H1 (cell line): ENCODE measurements around the gene SLC15A4. TPM values are rescaled to one million over a fixed set of nuclear protein-coding genes. Genes with fewer than 3 reads are reported as not detected.

Experiments
- CTCF ChIA-PET: fragments of 300-600 bp; sonication (Branson Sonifier 250); formaldehyde crosslinking; loops from one replicate; lab custom pipeline; 2021; ENCODE audit not compliant: partially characterized antibody; lab: Charles Lee
- POLR2A ChIA-PET: fragments of 300-600 bp; sonication (Branson Sonifier 250); formaldehyde crosslinking; loops from one replicate; lab custom pipeline; 2021; ENCODE audit warnings: inconsistent platforms; ENCODE audit not compliant: partially characterized antibody; lab: Charles Lee
- DNase-seq, 2 experiments: peaks; one replicate each; pipeline versions ENCODE4 v3.0.0 to v3.0.0-alpha.2; 2010 to 2022; ENCODE audit warnings: low spot score in 2 of 2, low read depth in 1 of 2, mixed read lengths in 1 of 2
- FAIRE-seq: peaks from 2 replicates; lab custom pipeline; 2011; peaks lifted over from hg19 to GRCh38; lab: Jason Lieb, UNC
- H2AFZ ChIP-seq: 2 replicates; pipeline ENCODE4 v1.8.1; 2012; ENCODE audit warnings: low read length, inconsistent platforms
- H2AK5ac ChIP-seq: 2 replicates; pipeline ENCODE4 v1.6.1; 2013; ENCODE audit warnings: low read depth, low read length
- H2BK120ac ChIP-seq: replicated peaks from 2 replicates; pipeline ENCODE3; 2013; ENCODE audit warnings: low read depth, low read length, inconsistent platforms
- H2BK12ac ChIP-seq: 2 replicates; pipeline ENCODE4 v1.6.1; 2013; ENCODE audit warnings: low read depth, low read length
- H2BK15ac ChIP-seq: 2 replicates; pipeline ENCODE4 v1.6.1; 2013; ENCODE audit warnings: low read length
- H2BK20ac ChIP-seq: 2 replicates; pipeline ENCODE4 v1.6.1; 2013; ENCODE audit warnings: low read length
- H2BK5ac ChIP-seq: 2 replicates; pipeline ENCODE4 v1.6.1; 2013; ENCODE audit warnings: low read depth, low read length
- H3K14ac ChIP-seq: 2 replicates; pipeline ENCODE4 v1.6.1; 2013; ENCODE audit warnings: inconsistent platforms; ENCODE audit not compliant: insufficient read length
- H3K18ac ChIP-seq: 2 replicates; pipeline ENCODE4 v1.6.1; 2013; ENCODE audit warnings: low read length; ENCODE audit errors: extremely low read depth
- H3K23ac ChIP-seq: 2 replicates; pipeline ENCODE4 v1.6.1; 2013; ENCODE audit warnings: inconsistent platforms; ENCODE audit not compliant: insufficient read length
- H3K23me2 ChIP-seq: 2 replicates; pipeline ENCODE4 v1.6.1; 2013; ENCODE audit warnings: low read depth, low read length
- H3K27ac ChIP-seq: 2 replicates; pipeline ENCODE4 v1.6.1; 2011; ENCODE audit warnings: low read depth, low read length, inconsistent platforms
- H3K27me3 ChIP-seq, 4 experiments: replicated peaks in 1 of 4; 1 replicate in 1 of 4; 2 replicates in 3 of 4; pipeline versions ENCODE4 v1.6.1 to v1.8.1; 2011 to 2013; ENCODE audit warnings: low read length in 3 of 4, mild to moderate bottlenecking in 3 of 4, inconsistent platforms in 2 of 4, mixed read lengths in 2 of 4, moderate library complexity in 1 of 4; ENCODE audit not compliant: control insufficient read depth in 3 of 4, insufficient read depth in 3 of 4; ENCODE audit errors: extremely low read depth in 1 of 4
- H3K36me3 ChIP-seq, 4 experiments: 2 replicates each; pipeline versions ENCODE4 v1.6.1 to v1.8.1; 2011 to 2013; ENCODE audit warnings: mild to moderate bottlenecking in 4 of 4, low read length in 3 of 4, moderate library complexity in 2 of 4, control low read depth in 1 of 4, inconsistent platforms in 1 of 4; ENCODE audit not compliant: insufficient read depth in 4 of 4, control insufficient read depth in 2 of 4
- H3K4ac ChIP-seq: replicated peaks from 2 replicates; pipeline ENCODE3; 2013; ENCODE audit warnings: low read length, low read depth, mixed read lengths, inconsistent platforms; ENCODE audit not compliant: insufficient read length
- H3K4me1 ChIP-seq, 4 experiments: replicated peaks in 1 of 4; 1 replicate in 1 of 4; 2 replicates in 3 of 4; pipeline versions ENCODE4 v1.6.1 to v1.8.1; 2011 to 2013; ENCODE audit warnings: low read length in 3 of 4, inconsistent platforms in 2 of 4, mixed read lengths in 1 of 4; ENCODE audit not compliant: insufficient read depth in 4 of 4, control insufficient read depth in 3 of 4
- H3K4me2 ChIP-seq, 2 experiments: 2 replicates each; pipeline versions ENCODE4 v1.6.1 to v1.8.1; 2011 to 2013; ENCODE audit warnings: low read depth in 2 of 2, low read length in 2 of 2, control low read depth in 1 of 2, inconsistent platforms in 1 of 2, mild to moderate bottlenecking in 1 of 2; ENCODE audit not compliant: insufficient read depth in 1 of 2
- H3K4me3 ChIP-seq, 4 experiments: fragments of 200-600, 300-600 bp in 1 of 4; sonication (generic), shearing (Covaris generic), sonication (Bioruptor Twin) in 1 of 4; 2 replicates each; pipeline versions ENCODE4 v1.5.1 to v1.8.1; 2011 to 2016; ENCODE audit warnings: low read length in 4 of 4, low read depth in 3 of 4, control low read depth in 2 of 4, inconsistent platforms in 2 of 4, mild to moderate bottlenecking in 2 of 4, mixed read lengths in 1 of 4, moderate library complexity in 1 of 4; ENCODE audit not compliant: insufficient read depth in 2 of 4; ENCODE audit errors: extremely low read depth in 1 of 4
- H3K56ac ChIP-seq: replicated peaks from 2 replicates; pipeline ENCODE3; 2013; ENCODE audit warnings: low read depth, mild to moderate bottlenecking, mixed read lengths, low read length, inconsistent platforms; ENCODE audit not compliant: insufficient read length
- H3K79me1 ChIP-seq: 2 replicates; pipeline ENCODE4 v1.6.1; 2013; ENCODE audit warnings: low read depth, low read length, control low read depth
- H3K79me2 ChIP-seq, 2 experiments: 2 replicates each; pipeline versions ENCODE4 v1.6.1 to v1.8.1; 2012 to 2013; ENCODE audit warnings: low read length in 2 of 2, mild to moderate bottlenecking in 2 of 2, inconsistent platforms in 1 of 2; ENCODE audit not compliant: insufficient read depth in 2 of 2, control insufficient read depth in 1 of 2
- H3K9ac ChIP-seq, 4 experiments: replicated peaks in 1 of 4; 1 replicate in 1 of 4; 2 replicates in 3 of 4; pipeline versions ENCODE4 v1.6.1 to v1.8.1; 2011 to 2013; ENCODE audit warnings: low read depth in 3 of 4, low read length in 3 of 4, control low read depth in 2 of 4, mild to moderate bottlenecking in 2 of 4, moderate library complexity in 2 of 4, inconsistent platforms in 1 of 4; ENCODE audit errors: extremely low read depth in 1 of 4
- H3K9me3 ChIP-seq, 2 experiments: 2 replicates each; pipeline versions ENCODE4 v1.6.1 to v1.8.1; 2012 to 2013; ENCODE audit warnings: mild to moderate bottlenecking in 2 of 2, moderate library complexity in 2 of 2, control low read depth in 1 of 2, inconsistent platforms in 1 of 2, low read depth in 1 of 2, low read length in 1 of 2, mixed read lengths in 1 of 2; ENCODE audit not compliant: insufficient read depth in 2 of 2
- H4K20me1 ChIP-seq, 2 experiments: replicated peaks in 1 of 2; 2 replicates each; pipeline versions ENCODE3 to v1.8.1; 2011 to 2013; ENCODE audit warnings: inconsistent platforms in 2 of 2, low read length in 2 of 2, mild to moderate bottlenecking in 1 of 2; ENCODE audit not compliant: insufficient read depth in 2 of 2, control insufficient read depth in 1 of 2
- H4K5ac ChIP-seq: 2 replicates; pipeline ENCODE4 v1.6.1; 2013; ENCODE audit warnings: low read length, low read depth, mixed read lengths, inconsistent platforms; ENCODE audit not compliant: insufficient read length
- H4K8ac ChIP-seq: 2 replicates; pipeline ENCODE4 v1.8.0; 2013; ENCODE audit warnings: mild to moderate bottlenecking, moderate library complexity, low read length, inconsistent platforms; ENCODE audit not compliant: insufficient read depth; ENCODE audit errors: extremely low read depth
- H4K91ac ChIP-seq: replicated peaks from 2 replicates; pipeline ENCODE3; 2013; ENCODE audit warnings: low read length, mixed read lengths, inconsistent platforms; ENCODE audit not compliant: insufficient read length
- HDAC6 ChIP-seq: IDR thresholded peaks from one replicate; pipeline ENCODE4 v1.7.1; 2012; ENCODE audit warnings: low read depth, mild to moderate bottlenecking, inconsistent platforms, low read length, moderate library complexity
- RAD21 ChIP-seq, 2 experiments: IDR thresholded peaks in 1 of 2; conservative IDR thresholded peaks in 1 of 2; 2 replicates each; pipeline ENCODE4 v1.6.1; 2011; ENCODE audit warnings: low read depth in 2 of 2, low read length in 2 of 2, improper control_type of control experiment in 1 of 2, inconsistent platforms in 1 of 2, mild to moderate bottlenecking in 1 of 2, moderate library complexity in 1 of 2
- TEAD4 ChIP-seq: IDR thresholded peaks from 2 replicates; pipeline ENCODE4 v1.6.1; 2012; ENCODE audit warnings: low read depth, low read length, inconsistent platforms, mixed read lengths
- WGBS, 2 experiments: shearing (Covaris generic) in 1 of 2; methylation state at CpG; one replicate each; pipeline versions ENCODE4 v1.1.6 to v1.1.7; 2013 to 2015; ENCODE audit warnings: low lambda C conversion rate in 2 of 2, mixed read lengths in 2 of 2, inconsistent platforms in 1 of 2, low coverage in 1 of 2, missing lambda C conversion rate in 1 of 2; ENCODE audit not compliant: insufficient replicate concordance in 2 of 2, insufficient coverage in 1 of 2, insufficient read length in 1 of 2; ENCODE audit errors: extremely low coverage in 1 of 2, missing lambda C conversion rate in 1 of 2; 5-methylcytosine and 5-hydroxymethylcytosine counted together
- polyA plus RNA-seq, 7 experiments: library from polyadenylated mRNA; depleted of rRNA in 3 of 7; stranded (reverse) in 5 of 7; unstranded in 2 of 7; fragments of >200 nt in 5 of 7; fragments of 200-250 nt in 2 of 7; gene quantifications; 1 replicate in 5 of 7; 2 replicates in 1 of 7; 4 replicates in 1 of 7; pipeline versions ENCODE4 v1.2.1 to v1.2.3, GENCODE V29; 2011 to 2013; ENCODE audit warnings: missing spikeins in 2 of 7, mixed read lengths in 2 of 7
- total RNA-seq: library from RNA; stranded (reverse); fragmentation: NEBNext Ultra II Directional; extraction: Animal tissue kit (Norgen Biotek cat#: 25700); gene quantifications from 2 replicates; pipeline ENCODE4 v1.2.1, GENCODE V29; 2021

SLC15A4 gene
- total and polyA plus RNA-seq, 2 of the 8 experiments (the other 6 are each of a cell fraction or from before 2014, with no cell fraction given), result 22.7 to 26.6 TPM

DNA sequence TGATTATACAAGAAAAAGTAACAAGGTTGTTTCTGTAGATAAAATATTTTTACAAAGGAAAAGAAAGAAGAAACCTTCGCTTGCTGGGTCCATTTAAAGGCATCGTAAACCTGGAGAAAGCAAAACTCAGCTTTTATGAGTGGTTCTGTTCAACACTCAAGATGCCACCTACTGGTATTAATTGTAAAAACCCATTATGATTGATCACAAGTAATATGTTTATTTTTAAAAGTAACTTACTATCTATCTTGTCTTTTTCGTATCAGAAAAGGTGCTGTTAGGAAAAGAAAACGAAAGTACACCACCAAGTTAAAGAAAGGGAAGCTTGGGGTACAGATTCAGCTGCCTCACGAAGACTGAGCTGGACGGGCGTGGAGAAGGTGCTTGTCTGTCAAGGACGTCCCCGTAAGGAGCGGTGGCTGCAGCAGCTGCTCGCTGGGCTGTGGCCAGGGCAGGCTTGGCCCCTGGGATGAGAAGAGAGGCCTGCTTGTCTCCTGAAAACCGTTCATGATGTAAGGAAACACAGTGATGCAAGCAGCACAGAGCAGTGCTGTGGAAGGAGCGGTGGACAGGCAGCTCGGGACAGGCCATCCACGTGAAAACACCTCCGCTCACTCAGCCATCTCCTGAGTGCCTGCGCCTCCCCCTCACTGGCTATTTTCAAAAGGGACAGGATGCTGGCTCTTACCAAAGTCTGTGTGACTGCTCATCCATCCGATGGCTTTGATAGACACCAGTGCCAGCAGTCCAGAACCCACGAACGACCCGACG, 25.0 kb downstream of the SLC15A4 start:
- Histone ChIP-seq H3K27ac (no peak overlapping the region), H3K9me3 (no peaks in the 10 kb centered on the region), H4K20me1 (peaks cover 29 to 60% of the 10 kb centered on the region in 2 experiments), H3K9ac (no peak overlapping the region), H3K23ac (no peak overlapping the region), H3K14ac (no peak overlapping the region), H2BK12ac (no peak overlapping the region), H4K91ac (no peak overlapping the region), H4K8ac (no peak overlapping the region), H2BK15ac (no peak overlapping the region), H3K4me1 (peaks cover 7 to 14% (median 11%) of the 10 kb centered on the region in 4 experiments), H3K4me2 (no peak overlapping the region), H3K56ac (no peak overlapping the region), H3K4me3 (no peak overlapping the region), H3K27me3 (no peaks in the 10 kb centered on the region; a peak in 2 of 7 replicates), H3K79me1 (peaks cover 6% of the 10 kb centered on the region; the same call in 1 of the 2 replicates), H2BK20ac (no peak overlapping the region), H3K79me2 (peaks cover 0 to 19% of the 10 kb centered on the region in 2 experiments; a peak in 2 of 4 replicates), H4K5ac (no peak overlapping the region), H3K4ac (no peak overlapping the region), H3K18ac (no peak overlapping the region), H2AK5ac (no peak overlapping the region), H2BK5ac (no peak overlapping the region), H2AFZ (no peak overlapping the region), H2BK120ac (no peak overlapping the region), H3K23me2 (no peaks in the 10 kb centered on the region), H3K36me3 (peaks cover 10 to 59% (median 27%) of the 10 kb centered on the region in 4 experiments)
- DNase-seq, result no peak
- POLR2A ChIA-PET, result interaction anchor here (0.9 to 1.7 kb wide), 2 partner anchors 21 to 171 kb away, joined by 3 to 5 read pairs; no protein-coding TSS in a partner anchor
- TF ChIP-seq RAD21 (IDR thresholded peaks at IDR 0.05 in 1 of 2, conservative IDR thresholded peaks at IDR 0.05 in 1 of 2; ENCODE audit: low read depth in 2 of 2, low read length in 2 of 2), result 0 out of 4 replicates have a peak, but pooled peaks of 1 of the 2 experiments have one; percentile 3
- no peak for TF ChIP-seq TEAD4
- no peak for TF ChIP-seq HDAC6
- CTCF ChIA-PET, result interaction anchor here (0.6 to 5.7 kb wide), 13 partner anchors 8 to 173 kb away, joined by 3 to 23 read pairs (median 3); no protein-coding TSS in a partner anchor
- FAIRE-seq, result no peak
- WGBS, 2 experiments, result 90% methylated on average over 22 of the region's 22 CpGs; no CpG with 5 or more reads in 1 of the 2 experiments
